IPS-NIHi11 (cell line): ENCODE measurements around the gene NUDC.
"Not testable (repeated sequence)": the region's sequence is repeated elsewhere in the genome, so short reads cannot be mapped to it uniquely, and the experiment has no call there.

Source experiments
- DNase-seq: peaks from one replicate; pipeline ENCODE4 v3.0.0; 2012; ENCODE audit warnings: mixed read lengths, low spot score

The NUDC gene

GRCh38 chr1:26911399-26912146 lies 10.0 kb upstream of the NUDC start:
- DNase-seq = no peak

- DNase-seq = no peak
Observed at GRCh38 chr1:26912147-26912490, 9.4 kb upstream of the NUDC start.

GRCh38 chr1:26913389-26913753 lies 8.2 kb upstream of the NUDC start:
- no peak for DNase-seq

- no peak for DNase-seq
Observed at GRCh38 chr1:26913754-26914619, 7.6 kb upstream of the NUDC start, which contains the start of gene NR0B2. TSS of gene NR0B2 (minus strand) at chr1:26913975. CDS start at chr1:26913940, 35 bp downstream.

- DNase-seq = no peak
Observed at GRCh38 chr1:26915204-26915842, 6.2 kb upstream of the NUDC start.

GRCh38 chr1:26921126-26921539 lies 410 bp upstream of the NUDC start:
- DNase-seq = no peak

- DNase-seq = no peak
Observed at GRCh38 chr1:26922431-26922729, 837 bp downstream of the NUDC start.

- DNase-seq = no peak
Observed at GRCh38 chr1:26922901-26923300, 1.4 kb downstream of the NUDC start.

GRCh38 chr1:26923711-26924110 lies 2.2 kb downstream of the NUDC start:
- DNase-seq = no peak

- no peak for DNase-seq
Observed at GRCh38 chr1:26932531-26932930, 11.0 kb downstream of the NUDC start.

- no peak for DNase-seq
Observed at GRCh38 chr1:26936823-26937222, 15.3 kb downstream of the NUDC start.

GRCh38 chr1:26938004-26938658 lies 16.6 kb downstream of the NUDC start:
- DNase-seq = no peak

GRCh38 chr1:26938659-26939025 lies 17.1 kb downstream of the NUDC start:
- no peak for DNase-seq

GRCh38 chr1:26941311-26941710 lies 19.8 kb downstream of the NUDC start:
- no peak for DNase-seq

GRCh38 chr1:26942656-26943055 lies 21.1 kb downstream of the NUDC start:
- no peak for DNase-seq

- no peak for DNase-seq
Observed at GRCh38 chr1:26945138-26945537, 23.6 kb downstream of the NUDC start.

- DNase-seq = no peak
Observed at GRCh38 chr1:26945728-26946127, 24.2 kb downstream of the NUDC start.

GRCh38 chr1:26946270-26946669 lies 24.7 kb downstream of the NUDC start:
- DNase-seq = no peak

GRCh38 chr1:26948725-26949057 lies 27.1 kb downstream of the NUDC start:
- DNase-seq = not testable (repeated sequence)

GRCh38 chr1:26949266-26949925 lies 27.9 kb downstream of the NUDC start:
- DNase-seq = no peak

- DNase-seq = no peak
Observed at GRCh38 chr1:26949926-26950319, 28.4 kb downstream of the NUDC start.

GRCh38 chr1:26950602-26951001 lies 29.1 kb downstream of the NUDC start:
- no peak for DNase-seq
